NCI-H510A (cell line): ENCODE data around the gene ZFHX3.

Experiments used
- DNase-seq: peaks from one replicate; lab custom pipeline; 2025; lab: John Stamatoyannopoulos, UW

Gene ZFHX3

GRCh38 chr16:73037845-73038570, 9.9 kb downstream of the ZFHX3 start:
- DNase-seq = no peak

DNA sequence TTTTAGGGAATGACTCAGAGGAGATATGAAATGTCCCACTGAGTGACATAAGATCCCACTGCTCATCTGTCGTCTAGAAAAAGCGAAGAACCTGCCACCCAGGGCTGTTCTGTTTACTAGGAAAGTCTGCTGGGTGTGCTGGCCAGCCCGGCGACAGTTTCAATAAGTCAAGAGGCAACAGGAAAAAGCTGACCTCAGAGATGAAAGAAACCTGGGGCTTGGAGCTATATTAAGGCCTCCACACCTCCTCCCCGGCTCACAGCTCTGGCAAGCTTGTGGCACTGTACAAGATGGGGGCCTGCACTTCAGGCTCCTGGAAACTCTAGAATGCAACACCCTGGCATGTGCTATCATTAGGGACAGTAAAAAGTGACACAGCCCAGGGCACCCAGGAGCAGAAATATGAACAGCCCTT, 10.6 kb downstream of the ZFHX3 start:
- DNase-seq = no peak

DNA sequence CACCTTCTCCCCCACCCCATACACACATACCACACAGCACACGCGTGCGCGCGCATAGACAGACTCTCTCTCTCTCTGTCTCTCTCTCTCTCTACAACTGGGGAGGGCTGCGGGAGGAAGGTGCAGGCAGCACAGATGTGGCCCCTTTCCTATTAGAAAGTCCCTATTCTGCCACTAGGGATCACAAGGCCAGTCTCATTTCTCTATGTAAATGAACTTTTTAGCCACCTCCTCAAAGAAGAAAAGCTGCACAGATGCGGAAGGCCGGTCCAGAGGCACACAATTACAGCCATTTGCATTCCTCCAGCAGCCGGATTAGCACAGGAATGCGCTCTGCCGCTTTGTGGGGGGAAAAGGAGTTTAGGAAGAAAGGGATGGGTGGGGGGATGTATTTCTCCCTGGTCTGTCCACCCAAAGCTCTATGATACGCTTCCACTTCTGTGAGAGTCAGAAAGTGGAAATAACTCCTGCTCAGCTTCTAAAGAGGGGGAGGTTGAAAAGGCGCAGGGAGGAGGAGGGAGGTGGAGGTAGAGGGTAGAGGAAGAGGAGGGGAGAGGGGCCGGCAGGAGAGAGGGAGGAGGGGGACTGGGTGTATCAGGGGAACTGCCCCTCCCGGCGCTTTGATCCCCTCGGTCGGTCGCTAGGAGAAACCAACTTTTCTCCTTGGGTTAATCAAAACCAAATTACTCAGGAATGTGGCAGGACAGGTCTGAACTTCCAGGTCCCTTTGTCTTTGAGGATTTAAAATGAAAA, 11.7 kb downstream of the ZFHX3 start:
- DNase-seq = no peak

GRCh38 chr16:73034374-73034773, 13.6 kb downstream of the ZFHX3 start:
- DNase-seq = no peak

GRCh38 chr16:73033271-73033998, 14.5 kb downstream of the ZFHX3 start:
- DNase-seq = no peak

- no peak for DNase-seq
These were observed 15.2 kb downstream of the ZFHX3 start for GRCh38 chr16:73032541-73033270.

- DNase-seq = no peak
These were observed 15.9 kb downstream of the ZFHX3 start for GRCh38 chr16:73031984-73032383.

DNA sequence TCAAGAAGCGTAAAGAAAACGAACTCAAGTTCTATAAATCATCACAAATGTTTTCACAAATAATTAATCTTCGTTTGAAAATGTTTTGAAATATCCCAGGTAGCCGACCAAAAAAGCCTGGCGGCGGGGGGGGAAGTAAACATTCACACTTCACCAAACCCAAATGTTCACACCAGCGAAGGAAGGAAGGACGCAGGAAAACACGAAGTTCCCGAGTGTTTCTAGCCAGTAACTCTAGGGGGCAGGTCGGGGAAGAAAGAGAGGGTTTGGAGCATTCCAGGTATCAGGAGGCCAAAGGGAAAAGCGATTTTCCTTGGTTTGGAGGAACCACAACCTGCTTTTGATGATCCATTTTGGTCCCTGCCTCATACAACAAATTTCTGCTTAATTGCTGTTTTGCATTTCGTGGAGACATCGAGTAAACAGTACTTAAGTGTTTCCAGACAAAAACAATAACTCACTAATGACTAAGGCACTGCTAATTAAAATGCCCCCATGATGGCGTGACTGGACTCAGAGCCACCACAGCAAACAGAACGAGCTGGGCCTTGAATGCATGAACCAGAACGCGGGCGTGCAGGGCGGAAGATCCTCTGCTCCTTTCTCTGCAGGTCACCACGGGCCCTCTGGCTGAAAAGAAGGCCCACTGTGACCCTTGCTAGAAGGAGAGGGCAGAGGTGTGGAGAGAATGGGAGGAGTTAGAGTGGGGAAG, 16.6 kb downstream of the ZFHX3 start:
- DNase-seq = no peak

- DNase-seq = no peak
These were observed 19.1 kb downstream of the ZFHX3 start for GRCh38 chr16:73028721-73029361.

- DNase-seq = no peak
These were observed 19.7 kb downstream of the ZFHX3 start for GRCh38 chr16:73028263-73028662.

DNA sequence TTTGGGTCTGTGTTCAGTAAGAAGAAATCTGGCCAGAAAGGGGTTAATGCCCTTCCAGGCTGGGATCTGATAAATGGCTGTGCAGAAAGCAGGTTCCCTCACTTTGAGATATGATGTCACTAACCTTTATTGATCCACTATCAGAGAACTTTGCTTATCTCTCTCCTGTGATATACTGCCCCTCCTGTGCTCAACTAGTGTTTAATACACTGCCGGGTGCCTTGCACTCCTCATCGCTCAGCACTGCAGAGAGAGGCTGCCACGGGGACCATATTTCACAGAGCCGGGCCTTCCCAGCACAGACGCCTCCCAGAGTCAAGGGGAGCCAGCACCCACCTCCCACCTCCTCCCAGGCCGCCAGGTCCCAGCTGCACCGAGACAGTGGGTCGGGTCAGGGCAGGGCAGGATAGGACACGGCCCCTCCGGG, 20.2 kb downstream of the ZFHX3 start:
- no peak for DNase-seq

GRCh38 chr16:73026754-73027684, 20.9 kb downstream of the ZFHX3 start:
- DNase-seq = no peak

- DNase-seq = no peak
These were observed 22.1 kb downstream of the ZFHX3 start for GRCh38 chr16:73025856-73026210.

DNA sequence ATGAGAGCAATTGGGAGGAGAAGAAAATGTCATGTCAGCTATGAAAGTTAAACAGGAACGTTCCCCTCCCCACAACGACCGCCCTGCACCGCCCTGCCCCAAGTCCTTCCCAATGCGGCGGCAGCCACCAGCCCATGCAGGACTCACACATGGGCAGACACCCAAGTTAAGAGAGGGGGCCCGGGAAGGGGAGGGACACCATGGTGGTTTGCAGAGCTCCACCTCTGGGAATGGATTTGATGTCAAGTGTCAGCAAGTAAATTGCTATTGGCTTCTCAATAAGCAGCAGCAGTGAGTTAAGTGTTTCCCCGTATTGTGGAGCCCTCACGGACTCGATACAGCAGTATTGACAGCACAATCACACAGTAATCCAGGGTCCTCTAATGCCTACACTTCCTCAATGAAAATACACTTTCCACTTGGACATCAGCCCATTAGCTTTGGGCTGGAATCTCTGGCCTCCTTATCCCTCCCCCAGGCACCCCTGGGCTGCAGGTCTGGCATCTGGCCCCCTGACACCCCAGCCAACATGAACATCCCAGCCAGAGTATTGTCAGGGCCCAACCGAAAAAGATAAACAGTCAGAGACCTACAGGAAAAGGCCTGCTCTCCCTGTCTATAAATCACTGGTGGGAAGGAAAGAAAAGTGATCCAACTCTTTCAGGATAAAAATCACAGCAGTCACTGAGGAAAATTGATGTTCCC, 22.6 kb downstream of the ZFHX3 start:
- no peak for DNase-seq

GRCh38 chr16:73024571-73025105, 23.3 kb downstream of the ZFHX3 start:
- DNase-seq = no peak

DNA sequence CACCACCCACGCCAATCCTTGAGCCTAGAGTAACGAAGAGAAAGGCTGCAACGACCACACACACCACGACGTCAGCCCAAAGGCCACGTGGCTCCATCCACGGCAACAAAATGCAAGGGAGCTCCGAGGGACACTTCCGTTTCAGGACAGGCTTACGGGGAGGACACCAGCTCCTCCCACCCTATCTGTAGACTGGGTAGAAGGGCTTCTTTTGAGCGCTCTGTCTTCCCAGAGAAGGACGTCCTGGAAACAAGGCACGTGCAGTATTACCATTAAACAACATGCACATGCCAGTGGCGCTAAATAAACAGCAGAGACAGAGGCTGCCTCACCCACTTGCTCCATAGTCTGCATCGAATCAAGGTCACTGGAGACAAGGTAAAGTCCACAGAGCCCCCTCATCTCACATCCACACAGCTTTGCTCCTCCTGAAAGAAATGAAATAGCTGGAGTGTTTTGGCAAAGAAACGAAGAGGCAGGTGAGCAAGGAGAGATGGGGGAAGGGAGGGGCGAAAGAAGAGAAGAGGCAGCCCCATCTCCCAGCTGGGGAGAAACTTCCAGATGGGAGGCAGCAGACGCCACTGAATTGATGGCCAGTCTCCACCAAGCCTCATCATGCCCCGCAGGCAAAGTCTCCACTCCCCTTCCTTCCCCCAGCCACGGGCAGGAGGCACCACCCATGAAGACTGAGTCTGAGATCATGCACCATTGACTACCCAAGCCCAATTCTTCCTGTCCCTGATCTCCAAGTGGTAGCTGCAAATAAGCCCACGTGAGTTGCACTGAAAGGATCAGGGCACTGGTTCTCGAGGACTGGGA, 24.0 kb downstream of the ZFHX3 start:
- DNase-seq = no peak

DNA sequence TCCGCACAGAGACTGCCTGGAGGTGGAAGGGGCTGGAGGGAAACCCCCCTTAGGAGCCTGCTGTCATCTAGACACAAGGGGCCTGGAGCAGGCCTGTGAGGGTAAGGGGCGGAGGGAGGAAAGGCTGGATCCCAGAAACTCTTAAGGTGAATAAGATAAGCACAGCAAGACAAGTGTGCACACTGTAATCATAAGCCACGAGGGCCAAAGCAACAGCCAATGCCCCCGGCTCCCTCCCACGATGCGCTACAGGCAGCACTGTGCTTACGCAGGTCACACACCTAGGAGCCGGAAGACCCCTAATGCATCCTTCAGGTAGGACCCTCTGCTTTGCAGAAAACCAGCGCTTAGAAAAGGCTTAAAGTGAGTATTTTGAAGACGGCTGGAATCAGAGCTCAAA, 24.6 kb downstream of the ZFHX3 start:
- DNase-seq = no peak

- DNase-seq = no peak
These were observed 25.4 kb downstream of the ZFHX3 start for GRCh38 chr16:73022534-73022933.
